ENCODE results near the gene SLC7A1. TPM values are rescaled to one million over a fixed set of nuclear protein-coding genes. Genes with fewer than 3 reads are reported as not detected.

The SLC7A1 gene
- total and polyA plus RNA-seq, 2 experiments from 2014 or later, result 23.0 to 74.7 TPM

- Mint-ChIP-seq H3K4me3 (no peak overlapping the region), H3K27ac (no peak overlapping the region), H3K9me3 (no peaks in the 10 kb centered on the region), H3K27me3 (ENCODE audit: insufficient read depth, low read depth, poor library complexity) (peaks cover 10% of the 10 kb centered on the region), H3K4me1 (0 out of 3 replicates have a peak, but pooled peaks cover 6% of the 10 kb centered on the region), H3K36me3 (ENCODE audit: low read depth) (peaks cover 89% of the 10 kb centered on the region)
- no peak overlapping the region for H3K4me2 ChIP-seq
- H4K20me1 ChIP-seq (replicated peaks; ENCODE audit: insufficient read depth), result peaks cover 14% of the 10 kb centered on the region
- no peak overlapping the region for H3K27ac ChIP-seq (ENCODE audit: low read depth)
- H2AFZ ChIP-seq, result no peak overlapping the region
- ATAC-seq (no peak), DNase-seq (ENCODE audit: low spot score) (no peak)
- H3F3A ChIP-seq (replicated peaks; ENCODE audit: low read depth), result no peaks in the 10 kb centered on the region
- H3K36me3 ChIP-seq (ENCODE audit: insufficient read depth), result peaks cover 41% of the 10 kb centered on the region
- H3K79me2 ChIP-seq (replicated peaks; ENCODE audit: insufficient read depth), result peaks cover 26% of the 10 kb centered on the region
- no peak overlapping the region for H3K4me3 ChIP-seq
- no peaks in the 10 kb centered on the region for H3K4me1 ChIP-seq (ENCODE audit: insufficient read depth)
- no peaks in the 10 kb centered on the region for H3K9me2 ChIP-seq (ENCODE audit: insufficient read depth)
- H3K27me3 ChIP-seq (ENCODE audit: insufficient read depth), result no peaks in the 10 kb centered on the region
- no peak for TF ChIP-seq CREB1 (CRISPR knock-in tag; IDR thresholded peaks at IDR 0.05; ENCODE audit: low read depth)
- TF ChIP-seq EZH2 (IDR thresholded peaks at IDR 0.05; ENCODE audit: low read depth, unreplicated experiment), result no peak
These were observed 69.7 kb downstream of the SLC7A1 start for GRCh38 chr13:29525757-29526156.

- H3K36me3 ChIP-seq (ENCODE audit: insufficient read depth), result peaks cover 35% of the 10 kb centered on the region
- no peaks in the 10 kb centered on the region for H3K4me1 ChIP-seq (ENCODE audit: insufficient read depth)
- H4K20me1 ChIP-seq (replicated peaks; ENCODE audit: insufficient read depth), result peaks cover 14% of the 10 kb centered on the region
- TF ChIP-seq CTCF (conservative IDR thresholded peaks at IDR 0.05; ENCODE audit: low read depth in 2 of 2) (no peak), ZNF114 (CRISPR knock-in tag; IDR thresholded peaks at IDR 0.05) (no peak), CREB1 (CRISPR knock-in tag; IDR thresholded peaks at IDR 0.05; ENCODE audit: low read depth) (no peak), REST (IDR thresholded peaks at IDR 0.05; ENCODE audit: unreplicated experiment) (no peak), ZNF462 (CRISPR knock-in tag; IDR thresholded peaks at IDR 0.05) (no peak), ETS1 (IDR thresholded peaks at IDR 0.05) (no peak), EZH2 (IDR thresholded peaks at IDR 0.05; ENCODE audit: low read depth, unreplicated experiment) (no peak), STAT1 (IDR thresholded peaks at IDR 0.05; ENCODE audit: unreplicated experiment) (no peak)
- H3K27ac ChIP-seq (ENCODE audit: low read depth), result no peak overlapping the region
- Mint-ChIP-seq H3K9me3 (no peaks in the 10 kb centered on the region), H3K36me3 (ENCODE audit: low read depth) (peaks cover 89% of the 10 kb centered on the region), H3K4me1 (0 out of 3 replicates have a peak, but pooled peaks cover 6% of the 10 kb centered on the region), H3K27ac (peak overlapping the region; percentile 56; the same call in 1 of the 2 replicates), H3K4me3 (no peak overlapping the region), H3K27me3 (ENCODE audit: insufficient read depth, low read depth, poor library complexity) (peaks cover 9% of the 10 kb centered on the region)
- DNase-seq (ENCODE audit: low spot score) (no peak), ATAC-seq (no peak)
- H2AFZ ChIP-seq, result no peak overlapping the region
- no peak overlapping the region for H3K4me2 ChIP-seq
- no peaks in the 10 kb centered on the region for H3F3A ChIP-seq (replicated peaks; ENCODE audit: low read depth)
- no peak overlapping the region for H3K4me3 ChIP-seq
- H3K27me3 ChIP-seq (ENCODE audit: insufficient read depth), result no peaks in the 10 kb centered on the region
- H3K79me2 ChIP-seq (replicated peaks; ENCODE audit: insufficient read depth), result peaks cover 20% of the 10 kb centered on the region
- no peaks in the 10 kb centered on the region for H3K9me2 ChIP-seq (ENCODE audit: insufficient read depth)
These were observed 70.8 kb downstream of the SLC7A1 start for GRCh38 chr13:29524641-29525040.
